ENCODE data around the gene CD9. TPM values are rescaled to one million over a fixed set of nuclear protein-coding genes. Genes with fewer than 3 reads are reported as not detected.

CD9 gene
- total and polyA plus RNA-seq, 2 of the 8 experiments (the other 6 are each of a cell fraction or from before 2014, with no cell fraction given): 168 to 319 TPM

GRCh38 chr12:6202304-6202703, 2.1 kb downstream of the CD9 start (continued):
- no peak for TF ChIP-seq CHD7 (IDR thresholded peaks at IDR 0.05; ENCODE audit: insufficient replicate concordance, low read length)
- no peak for TF ChIP-seq POU5F1 (IDR thresholded peaks at IDR 0.05; ENCODE audit: low read depth, low read length)
- no peak for TF ChIP-seq RBBP5 (IDR thresholded peaks at IDR 0.05; ENCODE audit: borderline replicate concordance, low read depth, low read length)
- TF ChIP-seq NRF1 (IDR thresholded peaks at IDR 0.05; ENCODE audit: low read depth, low read length): no peak
- TF ChIP-seq CBX5 (IDR thresholded peaks at IDR 0.05; ENCODE audit: low read depth, low read length): no peak
- TF ChIP-seq HDAC6 (IDR thresholded peaks at IDR 0.05; ENCODE audit: low read depth, low read length): no peak
- no peak for TF ChIP-seq GTF2F1 (IDR thresholded peaks at IDR 0.05; ENCODE audit: borderline replicate concordance, low read depth, low read length)
- TF ChIP-seq RFX5 (IDR thresholded peaks at IDR 0.05; ENCODE audit: borderline replicate concordance, low read depth, low read length): no peak
- TF ChIP-seq BRCA1 (IDR thresholded peaks at IDR 0.05; ENCODE audit: low read depth, low read length): no peak
- no peak for TF ChIP-seq FOSL1 (IDR thresholded peaks at IDR 0.05; ENCODE audit: insufficient read depth, low read depth, low read length)
- TF ChIP-seq HDAC2 (IDR thresholded peaks at IDR 0.05; ENCODE audit: borderline replicate concordance in 1 of 2, low read depth in 2 of 2, low read length in 2 of 2): no peak
- no peak; a peak in 1 of 3 replicates for TF ChIP-seq POLR2A (IDR thresholded peaks at IDR 0.05; ENCODE audit: control extremely low read depth in 1 of 2, low read depth in 2 of 2, low read length in 2 of 2)

Measured in H1 (cell line).